ENCODE data around the gene MINDY1.

The MINDY1 gene, protein sequence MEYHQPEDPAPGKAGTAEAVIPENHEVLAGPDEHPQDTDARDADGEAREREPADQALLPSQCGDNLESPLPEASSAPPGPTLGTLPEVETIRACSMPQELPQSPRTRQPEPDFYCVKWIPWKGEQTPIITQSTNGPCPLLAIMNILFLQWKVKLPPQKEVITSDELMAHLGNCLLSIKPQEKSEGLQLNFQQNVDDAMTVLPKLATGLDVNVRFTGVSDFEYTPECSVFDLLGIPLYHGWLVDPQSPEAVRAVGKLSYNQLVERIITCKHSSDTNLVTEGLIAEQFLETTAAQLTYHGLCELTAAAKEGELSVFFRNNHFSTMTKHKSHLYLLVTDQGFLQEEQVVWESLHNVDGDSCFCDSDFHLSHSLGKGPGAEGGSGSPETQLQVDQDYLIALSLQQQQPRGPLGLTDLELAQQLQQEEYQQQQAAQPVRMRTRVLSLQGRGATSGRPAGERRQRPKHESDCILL

GRCh38 chr1:151006327-151007052 is at the start of gene MINDY1:
TSS of gene MINDY1 (minus strand) at chr1:151006902. CDS start at chr1:151002617, 4,285 bp downstream.
- DNase-seq, result peak; percentile 95 to 96

DNA sequence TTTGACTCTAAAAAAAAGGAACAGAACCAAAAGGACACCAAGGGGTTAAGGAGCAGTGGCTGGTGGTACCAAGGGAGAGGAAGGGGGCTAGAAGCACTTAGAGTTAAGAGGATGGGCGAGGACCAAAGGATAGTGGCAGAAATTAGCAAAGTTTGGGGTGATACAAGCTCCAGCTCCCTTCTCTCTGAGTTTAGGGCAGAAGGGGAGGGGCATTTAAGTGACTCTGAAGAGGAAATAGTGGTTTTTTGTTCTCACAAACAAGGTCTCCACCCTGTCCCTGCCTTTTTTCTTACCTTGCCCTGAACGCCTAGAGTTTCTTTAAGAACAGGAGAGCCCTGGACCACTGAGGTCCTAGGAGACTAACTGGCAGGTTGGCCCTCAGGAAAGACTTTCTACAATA is 49.4 kb upstream of the MINDY1 start:
- peak; percentile 28 to 42 for DNase-seq

DNA sequence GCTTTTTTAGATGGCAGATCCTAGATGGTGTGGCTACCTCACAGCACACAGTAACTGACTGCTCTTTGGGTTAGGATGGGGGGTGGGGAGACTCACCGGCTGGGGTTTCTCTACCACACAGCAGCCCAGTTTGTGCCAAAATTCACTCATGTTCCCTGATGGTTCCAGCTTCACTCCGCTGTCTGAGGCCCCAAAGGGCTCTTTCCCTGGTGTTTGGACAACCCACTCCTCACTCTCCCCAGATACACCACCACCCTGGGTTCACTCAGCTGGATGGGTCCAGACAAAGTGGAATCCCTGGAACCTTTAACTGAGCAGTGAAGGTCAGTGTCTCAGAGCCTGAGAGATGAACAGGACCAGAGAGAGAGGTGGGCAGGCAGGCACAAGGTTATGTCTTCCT is 48.9 kb upstream of the MINDY1 start:
- DNase-seq, result no peak

DNA sequence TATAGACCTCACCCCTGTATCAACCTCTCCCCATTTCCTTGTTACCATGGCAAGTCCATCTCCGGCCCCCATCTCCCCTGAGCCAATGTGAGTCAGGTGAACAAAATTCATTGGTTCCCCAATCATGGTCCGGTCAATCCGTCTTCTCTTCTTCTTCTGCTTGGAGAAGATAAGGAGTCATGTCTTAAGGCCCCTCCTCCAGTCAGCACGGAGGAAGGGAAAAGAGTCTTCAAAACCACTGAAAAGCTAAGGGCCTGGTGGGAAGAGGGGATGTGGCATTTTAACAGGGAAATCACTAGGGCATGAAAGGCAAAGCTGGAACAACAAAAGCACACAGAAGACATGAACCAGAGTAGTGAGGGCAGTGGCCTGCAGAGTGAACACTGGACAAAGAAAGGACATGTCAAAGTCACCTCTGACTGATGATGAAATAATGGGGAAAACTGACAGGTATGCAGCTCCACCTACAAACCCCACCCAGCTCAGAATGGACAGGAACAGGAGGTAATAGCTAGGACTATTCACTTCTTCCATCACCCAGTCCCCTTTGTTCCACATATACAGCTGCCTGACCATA is 48.4 kb upstream of the MINDY1 start:
- DNase-seq, result no peak

DNA sequence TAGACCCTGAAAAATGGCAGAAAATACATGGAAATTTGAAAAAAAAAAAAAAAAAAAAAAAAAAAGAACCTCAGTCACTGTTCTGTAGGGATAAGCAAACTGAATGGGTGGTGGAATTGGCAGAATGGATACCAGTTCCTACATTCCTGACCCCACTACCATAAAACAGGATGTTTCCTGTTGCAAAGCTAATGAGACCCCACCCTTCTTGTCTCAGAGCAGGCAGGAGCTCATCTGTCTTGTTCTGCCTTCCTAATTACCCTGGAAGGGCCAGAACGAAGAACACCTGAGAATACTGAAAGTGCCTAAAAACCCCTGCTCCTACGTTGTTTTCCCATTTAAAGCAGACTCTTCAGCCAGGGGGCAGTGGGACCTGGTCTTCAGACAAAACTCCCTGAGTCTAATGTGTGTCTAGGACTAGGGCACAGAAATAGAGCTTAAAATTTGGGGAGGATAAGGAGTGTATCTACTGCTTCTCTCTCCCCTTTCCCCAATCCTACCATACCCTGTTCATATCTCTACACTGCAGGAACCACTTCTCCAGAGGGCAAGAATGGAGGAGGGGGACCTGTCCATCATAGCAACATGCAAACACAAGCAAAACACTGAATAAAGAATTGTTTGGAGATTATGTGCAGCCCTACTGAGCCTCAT is 44.8 kb upstream of the MINDY1 start:
- DNase-seq, result no peak

DNA sequence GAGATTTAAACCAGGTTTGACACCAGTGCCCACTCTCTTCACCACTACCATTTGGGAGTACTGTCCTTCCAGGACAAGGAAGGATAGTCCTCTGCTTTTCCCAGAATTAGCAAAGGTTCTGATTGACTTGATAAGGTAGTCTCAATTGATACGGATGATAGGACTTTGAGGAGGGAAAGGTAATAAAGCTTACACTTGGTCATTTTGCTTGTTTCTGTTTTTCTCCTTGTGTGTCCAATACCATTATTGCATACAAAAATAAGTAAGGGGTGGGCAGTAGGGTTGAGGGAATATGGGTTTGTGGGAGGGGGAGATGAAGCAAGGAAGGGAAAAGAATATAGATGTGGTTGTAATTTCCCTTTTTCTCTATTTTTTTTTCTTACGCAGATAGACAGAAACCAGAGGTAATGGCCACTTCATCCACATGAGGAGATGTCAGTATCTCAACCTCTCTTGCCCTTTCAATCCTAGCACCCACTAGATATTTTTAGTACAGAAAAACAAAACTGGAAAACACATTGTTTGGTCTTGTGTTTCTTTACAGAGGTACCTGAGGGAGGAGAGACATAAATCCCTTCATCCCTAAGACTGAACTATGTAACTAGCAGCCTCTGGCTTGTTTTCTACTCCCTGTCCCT is 43.5 kb upstream of the MINDY1 start:
- no peak for DNase-seq

GRCh38 chr1:151049458-151049857 is 42.8 kb upstream of the MINDY1 start:
- no peak for DNase-seq

- DNase-seq, result no peak
Observed at GRCh38 chr1:151048645-151049032, 41.9 kb upstream of the MINDY1 start.

GRCh38 chr1:151047925-151048644 is 41.4 kb upstream of the MINDY1 start:
- peak; percentile 74 to 79 for DNase-seq

- DNase-seq, result peak in 1 of 2 experiments; percentile 51
Observed at GRCh38 chr1:151047591-151047924, 40.9 kb upstream of the MINDY1 start, which contains the start of gene C1orf56. TSS of gene C1orf56 (plus strand) at chr1:151047751. CDS start at chr1:151047848, 97 bp downstream.

- DNase-seq, result no peak
Observed at GRCh38 chr1:151043163-151043562, 36.5 kb upstream of the MINDY1 start.

GRCh38 chr1:151039521-151039920 is 32.8 kb upstream of the MINDY1 start:
- no peak for DNase-seq

DNA sequence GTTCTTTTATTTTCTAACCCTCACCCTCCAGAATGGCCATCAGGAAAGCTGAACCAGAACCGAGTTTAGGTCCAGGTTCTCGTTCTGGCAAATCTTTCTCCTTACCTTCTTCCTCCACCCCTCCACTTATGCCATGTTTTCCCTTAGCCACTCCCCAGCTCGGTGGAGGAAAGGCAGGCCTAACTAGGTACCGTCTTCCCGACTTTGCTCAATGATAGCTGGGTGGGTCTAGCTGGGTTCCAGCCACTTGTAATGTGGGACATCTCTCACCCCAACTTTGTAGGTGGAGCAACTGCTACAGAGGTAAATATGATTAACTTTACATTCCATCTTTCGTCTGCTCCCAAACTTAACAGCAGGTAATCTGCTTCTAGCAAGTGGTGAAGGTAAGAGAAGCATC is 30.3 kb upstream of the MINDY1 start:
- no peak for DNase-seq

DNA sequence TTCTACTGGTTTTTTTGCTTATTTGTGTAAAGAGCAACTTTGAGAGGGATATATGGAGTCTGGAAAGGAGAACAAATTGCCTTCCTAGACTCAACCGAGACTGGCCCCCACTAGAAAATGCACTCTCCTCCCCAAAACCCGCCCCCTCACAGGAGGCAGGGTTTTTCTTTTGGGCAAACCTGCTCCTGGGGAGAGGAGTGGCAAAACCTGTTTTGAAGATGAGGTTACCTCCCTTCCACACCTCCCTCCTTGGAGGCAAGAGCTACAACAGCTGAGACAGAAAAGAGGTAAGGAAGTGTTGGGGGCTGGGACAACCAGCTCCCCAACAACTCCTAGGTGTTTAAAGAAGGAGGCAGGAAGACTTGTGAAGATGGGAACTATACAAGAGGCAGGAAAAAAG is 29.7 kb upstream of the MINDY1 start, which contains the start of gene BNIPL:
Gene BNIPL (plus strand): TSS at position 231 of the 400 bp plus-strand sequence. CDS start 140 bp downstream, at position 371.
- DNase-seq, result no peak

DNA sequence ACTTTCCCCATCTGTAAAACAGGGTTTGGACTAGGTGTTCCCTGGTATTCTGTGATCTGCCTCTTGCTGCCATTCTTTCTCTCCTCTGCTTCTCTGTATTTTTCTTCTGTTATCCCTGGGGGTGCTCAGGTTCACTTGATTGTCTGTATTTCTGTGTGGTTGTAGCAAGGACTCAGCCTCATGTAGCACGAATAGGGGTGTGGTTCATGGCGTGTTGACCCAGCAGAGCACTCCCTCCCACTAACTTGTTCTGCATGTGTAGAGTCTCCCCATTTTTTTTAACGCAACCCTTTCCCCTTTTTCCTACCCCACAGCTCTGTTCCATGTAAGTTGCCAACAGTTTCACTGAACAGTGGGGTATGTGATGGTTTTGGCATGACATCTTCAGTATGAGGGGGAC is 28.5 kb upstream of the MINDY1 start:
- no peak for DNase-seq

DNA sequence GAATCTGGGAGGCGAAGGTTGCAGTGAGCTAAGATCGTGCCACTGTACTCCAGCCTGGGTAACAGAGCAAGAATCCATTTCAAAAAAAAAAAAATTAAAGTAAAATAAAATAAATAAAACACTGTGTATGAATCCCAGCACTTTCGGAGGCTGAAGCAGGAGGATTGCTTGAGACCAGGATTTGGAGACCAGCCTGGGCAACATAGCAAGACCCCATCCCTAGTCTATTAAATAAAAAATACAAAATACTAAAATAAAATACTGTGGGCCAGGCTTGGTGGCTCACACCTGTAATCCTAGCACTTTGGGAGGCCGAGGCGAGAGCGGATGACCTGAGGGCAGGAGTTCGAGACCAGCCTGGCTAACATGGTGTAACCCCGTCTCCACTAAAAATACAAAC is 25.5 kb upstream of the MINDY1 start:
- no peak for DNase-seq

GRCh38 chr1:151026460-151026859 is 19.8 kb upstream of the MINDY1 start:
- no peak for DNase-seq

DNA sequence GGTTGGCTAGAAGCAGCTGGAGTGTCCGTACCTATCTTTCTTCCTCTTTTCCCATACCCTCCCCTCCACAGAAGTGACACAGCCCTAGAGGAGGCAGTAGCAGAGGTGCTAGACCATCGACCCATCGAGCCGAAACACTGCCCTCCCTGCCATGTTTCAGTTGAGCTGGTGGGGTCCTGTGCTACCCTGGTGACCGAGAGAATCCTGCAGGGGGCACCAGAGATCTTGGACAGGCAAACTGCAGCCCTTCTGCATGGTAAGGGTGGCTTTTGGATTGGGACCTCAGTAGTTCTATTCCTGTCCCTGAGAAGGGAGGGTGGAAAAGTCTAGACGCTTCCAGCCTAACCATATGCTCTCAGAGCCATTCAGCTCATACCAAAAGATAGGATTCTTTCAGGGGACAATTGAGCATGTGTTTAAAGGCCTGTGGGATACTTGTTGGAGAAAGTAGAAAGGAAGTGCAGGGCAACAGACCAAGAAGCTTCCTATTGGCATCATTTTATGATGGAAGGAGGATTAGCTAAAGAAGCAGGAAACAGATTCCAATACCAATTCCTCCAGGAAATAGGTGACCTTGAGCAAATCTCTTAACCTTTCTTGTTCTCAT is 17.9 kb upstream of the MINDY1 start:
- peak; percentile 75 to 77 for DNase-seq

GRCh38 chr1:151013518-151013917 is 6.8 kb upstream of the MINDY1 start:
- no peak for DNase-seq

DNA sequence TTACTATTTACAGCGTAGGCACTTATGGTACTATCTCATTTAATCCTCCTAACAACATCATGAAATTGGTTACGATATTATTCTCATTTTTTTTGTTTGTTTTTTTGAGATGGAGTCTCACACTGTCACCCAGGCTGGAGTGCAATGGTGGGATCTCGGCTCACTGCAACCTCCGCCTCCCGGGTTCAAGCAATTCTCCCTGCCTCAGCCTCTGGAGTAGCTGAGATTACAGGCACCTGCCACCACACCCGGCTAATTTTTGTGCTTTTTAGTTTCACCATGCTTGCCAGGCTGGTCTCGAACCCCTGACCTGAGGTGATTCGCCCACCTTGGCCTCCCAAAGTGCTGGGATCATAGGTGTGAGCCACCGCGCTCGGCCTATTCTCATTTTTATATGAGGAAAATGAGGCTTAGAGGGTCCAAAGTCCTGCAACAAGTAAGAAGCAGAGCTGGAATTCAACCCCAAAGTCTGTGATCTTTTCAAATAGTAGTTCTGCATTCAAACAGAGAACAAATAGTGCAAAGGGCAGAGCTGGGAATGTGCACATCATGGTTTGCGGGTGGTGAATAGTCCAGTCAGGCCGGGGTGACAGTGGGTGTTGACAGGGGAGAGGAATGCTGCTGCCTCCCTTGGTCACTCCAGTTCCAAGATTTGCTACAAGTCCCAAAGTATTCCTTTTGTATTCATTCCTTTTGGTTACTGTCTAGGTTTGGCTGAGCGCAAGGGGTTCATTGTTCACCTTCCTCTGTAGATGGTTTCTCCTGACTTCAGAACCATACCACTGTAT is 6.2 kb upstream of the MINDY1 start:
- DNase-seq, result no peak

Data from Kasumi-1 (cell line).